Right cardiac atrium (tissue), 5 donors: ENCODE results near the gene GRIK4. TPM values are rescaled to one million over a fixed set of nuclear protein-coding genes. Genes with fewer than 3 reads are reported as not detected.
A peak's percentile ranks its signal among the peaks of the same experiment; 100 is the strongest.
"Not testable (repeated sequence)": the region's sequence is repeated elsewhere in the genome, so short reads cannot be mapped to it uniquely, and the experiment has no call there.

Experiments used
- ATAC-seq, 2 donors: fragments of 200-7000 bp; cut with Tn5 transposase; one replicate each; pipeline versions ENCODE4 v1.8.0 to v1.9.1; 2020; ENCODE audit warnings: moderate library complexity in 2 of 2, mild to moderate bottlenecking in 1 of 2
- DNase-seq, 3 donors: peaks; one replicate each; pipeline ENCODE4 v3.0.0-alpha.2; 2020
- H3K27ac ChIP-seq: one replicate; pipeline ENCODE4 v1.5.1; 2013; ENCODE audit warnings: mild to moderate bottlenecking, low read length, control low read depth, moderate library complexity
- H3K27me3 ChIP-seq: one replicate; pipeline ENCODE4 v1.6.1; 2013; ENCODE audit not compliant: control insufficient read depth, insufficient read depth
- H3K4me1 ChIP-seq: one replicate; pipeline ENCODE4 v1.6.1; 2013; ENCODE audit warnings: low read length; ENCODE audit not compliant: control insufficient read depth, insufficient read depth
- H3K4me3 ChIP-seq: one replicate; pipeline ENCODE4 v1.5.1; 2013; ENCODE audit warnings: low read length, control low read depth
- H3K9me3 ChIP-seq: one replicate; pipeline ENCODE4 v1.6.1; 2013; ENCODE audit warnings: low read length; ENCODE audit not compliant: control insufficient read depth
- WGBS: extraction: QIAGEN DNeasy Blood & Tissue Kit; methylation state at CpG from one replicate; pipeline ENCODE4 v1.1.7; 2013; 5-methylcytosine and 5-hydroxymethylcytosine counted together
- intact Hi-C, 4 donors: fragments of 100-400 bp; cut with DNase I; formaldehyde crosslinking; loops; one replicate each; pipeline versions ENCODE4 v1.11.0 to v1.14.0; 2022 to 2023
- polyA plus RNA-seq: library from polyadenylated mRNA; stranded (reverse); fragments of 200-250 nt; gene quantifications from one replicate; pipeline ENCODE4 v1.2.3, GENCODE V29; 2013
- total RNA-seq, 4 donors: library from RNA; stranded (reverse); fragmentation: NEBNext Ultra II Directional; extraction: Animal tissue kit (Norgen Biotek cat#: 25700); gene quantifications; one replicate each; pipeline ENCODE4 v1.2.1, GENCODE V29; 2021
- donor health status: healthy with polysubstance abuse.
- donor health status: DM: no; HTN: yes; CAD: no.
- donor health status: DM: no; HTN: no; CAD: no.
- donor health status: DM: no; HTN: yes; CAD: no; lungs with severe emphysema.
- donor health status: DM: yes; HTN: yes; CAD: no.

Gene GRIK4
- total and polyA plus RNA-seq, 5 donors = 0.32 to 3.4 (median 0.80) TPM; not detected in 1

DNA sequence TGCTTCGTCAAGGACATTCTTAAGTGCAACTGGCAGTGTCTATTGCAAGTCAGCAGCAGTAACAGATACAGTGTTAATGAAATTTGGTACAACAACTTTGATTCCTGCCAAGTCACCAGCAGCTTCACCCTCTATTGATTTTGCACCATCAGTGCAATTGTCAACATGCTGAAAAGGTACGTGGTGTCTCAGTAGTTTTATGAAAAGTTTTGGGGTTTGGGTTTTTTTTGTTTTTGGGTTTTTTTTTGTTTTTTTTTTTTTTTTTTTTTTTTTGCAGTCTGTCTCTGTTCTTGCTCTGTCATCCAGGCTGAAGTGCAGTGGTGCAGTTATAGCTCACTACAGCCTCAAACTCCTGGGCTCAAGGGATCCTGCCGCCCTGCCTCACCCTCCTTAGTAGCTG is 19.1 kb upstream of the GRIK4 start:
- no peak overlapping the region for H3K4me3 ChIP-seq
- 75% methylated on average over 3 of the region's 3 CpGs for WGBS
- H3K4me1 ChIP-seq = peaks cover 1% of the 10 kb centered on the region
- intact Hi-C loops = loop anchor here in 1 of 4 donors (10.0 kb wide), 1 partner anchor 158 kb away; the partner anchor contains the start of gene ARHGEF12
- no peak for DNase-seq
- H3K9me3 ChIP-seq = no peaks in the 10 kb centered on the region
- no peaks in the 10 kb centered on the region for H3K27me3 ChIP-seq
- ATAC-seq = no peak
- H3K27ac ChIP-seq = no peak overlapping the region

DNA sequence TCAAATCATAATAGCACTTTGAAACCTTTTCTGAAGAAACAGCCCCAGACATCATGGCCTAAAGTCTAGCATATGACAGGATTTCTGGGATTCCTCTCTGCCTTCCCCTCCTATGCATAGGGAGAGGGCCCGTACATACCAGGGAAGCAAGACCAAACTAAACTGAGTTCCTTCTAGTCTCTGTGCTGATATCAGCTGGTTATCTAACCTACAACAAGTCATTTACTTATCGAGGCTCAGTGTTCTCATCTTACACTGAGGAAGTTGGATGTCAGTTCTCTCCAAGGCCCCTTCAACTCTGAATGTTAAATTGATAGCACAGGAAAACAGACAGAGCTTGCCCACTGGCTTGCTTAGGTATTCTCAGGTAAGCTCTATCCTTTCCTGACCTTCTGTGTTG is 17.0 kb upstream of the GRIK4 start:
- H3K9me3 ChIP-seq = no peaks in the 10 kb centered on the region
- H3K27me3 ChIP-seq = no peaks in the 10 kb centered on the region
- H3K4me3 ChIP-seq = no peak overlapping the region
- H3K27ac ChIP-seq = no peak overlapping the region
- DNase-seq (no peak), ATAC-seq (no peak)
- intact Hi-C loops = loop anchor here in 1 of 4 donors (10.0 kb wide), 1 partner anchor 160 kb away; the partner anchor contains the start of gene ARHGEF12
- H3K4me1 ChIP-seq = no peaks in the 10 kb centered on the region
- WGBS = 40% methylated on average over 2 of the region's 2 CpGs

DNA sequence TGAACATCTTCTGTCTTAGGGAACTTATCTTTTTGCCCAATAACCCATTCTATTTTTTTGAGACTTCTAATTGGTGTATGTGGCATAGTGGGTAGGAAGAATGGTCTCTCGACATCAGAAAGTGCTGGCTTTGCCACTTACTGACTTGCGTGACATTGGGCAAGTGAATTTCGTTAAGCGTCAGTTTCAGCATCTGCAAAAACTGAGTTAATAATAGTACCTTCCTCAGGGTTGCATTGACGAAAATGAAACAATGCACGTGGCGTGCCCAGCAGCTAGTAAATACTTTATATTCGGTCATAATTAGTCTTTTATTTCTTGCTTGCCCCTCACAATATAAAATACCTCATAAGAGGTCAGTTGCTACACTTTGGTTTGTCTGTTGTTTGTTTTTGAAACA is 12.5 kb upstream of the GRIK4 start:
- ATAC-seq (no peak), DNase-seq (no peak)
- intact Hi-C loops = loop anchor here in 1 of 4 donors (10.0 kb wide), 1 partner anchor 164 kb away; the partner anchor contains the start of gene ARHGEF12
- Histone ChIP-seq H3K4me3 (no peak overlapping the region), H3K4me1 (no peaks in the 10 kb centered on the region), H3K27me3 (no peaks in the 10 kb centered on the region), H3K9me3 (no peaks in the 10 kb centered on the region), H3K27ac (no peak overlapping the region)
- WGBS = 90% methylated on average over 8 of the region's 8 CpGs

DNA sequence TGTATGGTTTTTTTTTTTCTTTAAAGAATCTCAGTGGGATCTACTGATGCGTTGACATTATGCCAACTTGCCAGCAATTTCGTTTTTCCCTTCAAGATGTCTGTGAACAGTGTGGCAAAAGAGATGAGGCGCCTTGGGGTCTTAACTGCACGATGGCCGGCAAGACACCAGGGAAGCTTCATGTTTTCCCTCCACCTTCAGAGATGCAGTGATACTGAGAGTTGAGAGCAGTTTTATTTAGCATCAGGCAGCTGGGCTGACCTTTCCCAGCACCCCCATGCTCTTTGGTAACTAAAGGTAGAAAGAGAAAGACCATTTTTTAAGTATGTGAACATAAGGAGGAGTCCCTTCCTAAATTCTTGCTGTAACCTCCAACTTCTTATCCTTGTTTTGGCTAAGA is 11.7 kb upstream of the GRIK4 start:
- Histone ChIP-seq H3K9me3 (no peaks in the 10 kb centered on the region), H3K4me1 (no peaks in the 10 kb centered on the region), H3K27ac (no peak overlapping the region), H3K4me3 (no peak overlapping the region), H3K27me3 (no peaks in the 10 kb centered on the region)
- DNase-seq = no peak
- 69% methylated on average over 5 of the region's 5 CpGs for WGBS
- ATAC-seq = no peak
- intact Hi-C loops = loop anchor here in 1 of 4 donors (10.0 kb wide), 1 partner anchor 165 kb away; the partner anchor contains the start of gene ARHGEF12

DNA sequence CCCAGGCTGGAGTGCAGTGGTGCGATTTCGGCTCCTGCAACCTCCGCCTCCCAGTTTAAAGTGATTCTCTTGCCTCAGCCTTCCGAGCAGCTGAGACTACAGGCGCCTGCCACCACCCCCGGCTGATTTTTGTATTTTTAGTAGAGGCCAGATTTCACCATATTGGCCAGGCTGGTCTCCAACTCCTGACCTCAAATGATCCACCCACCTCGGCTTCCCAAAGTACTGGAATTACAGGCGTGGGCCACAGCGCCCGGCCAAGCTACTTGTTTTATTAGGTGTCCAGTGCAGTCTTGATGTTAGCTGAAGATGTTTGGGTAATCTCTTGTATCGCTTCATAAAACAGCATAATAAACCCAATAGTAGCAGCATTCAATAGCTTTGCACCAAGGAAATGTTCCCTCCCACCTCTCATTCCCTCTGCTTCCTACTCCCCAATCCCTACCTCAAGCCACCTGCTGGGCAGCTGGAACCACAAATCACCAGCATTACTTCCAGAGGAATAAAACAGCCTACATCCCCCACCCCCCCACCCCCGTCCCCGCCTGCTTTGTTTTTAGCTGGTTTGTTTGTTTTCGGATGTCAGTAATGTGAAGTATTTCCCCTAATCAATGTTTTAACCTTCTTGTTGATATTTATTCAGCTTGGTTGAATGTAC is 11.0 kb upstream of the GRIK4 start:
- ATAC-seq = peak; percentile 35 to 45
- H3K4me3 ChIP-seq = no peak overlapping the region

DNA sequence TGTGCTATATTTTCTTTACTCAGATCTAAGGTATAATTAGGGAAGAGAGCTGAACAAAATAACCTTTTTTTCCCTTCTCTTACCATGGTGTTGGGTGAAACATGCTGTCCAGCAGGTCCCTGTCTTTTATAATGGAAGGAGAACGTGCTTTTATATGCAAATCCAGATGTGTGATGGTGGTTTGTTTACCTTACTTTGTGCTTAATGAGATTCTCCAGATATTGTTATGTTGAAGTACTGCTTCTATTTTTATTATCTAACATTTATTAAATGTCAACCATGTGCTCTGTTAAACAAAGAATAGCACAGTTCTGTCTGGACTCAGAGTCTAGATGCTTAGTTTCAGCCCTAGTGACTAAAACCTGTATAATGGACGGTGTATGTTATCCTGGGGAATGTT is 10.1 kb upstream of the GRIK4 start:
- intact Hi-C loops = no loop called here
- Histone ChIP-seq H3K27ac (no peak overlapping the region), H3K4me1 (no peaks in the 10 kb centered on the region), H3K27me3 (no peaks in the 10 kb centered on the region), H3K9me3 (no peaks in the 10 kb centered on the region), H3K4me3 (no peak overlapping the region)
- 53% methylated on average over 2 of the region's 2 CpGs for WGBS
- no peak for DNase-seq
- ATAC-seq = no peak

More for the DNA sequence above, 11.0 kb upstream of the GRIK4 start:
- no peaks in the 10 kb centered on the region for H3K9me3 ChIP-seq
- DNase-seq = peak in 2 of 3 donors; percentile 60 to 63
- no peaks in the 10 kb centered on the region for H3K27me3 ChIP-seq
- intact Hi-C loops = no loop called here
- H3K27ac ChIP-seq = no peak overlapping the region
- WGBS = 47% methylated on average over 14 of the region's 14 CpGs
- H3K4me1 ChIP-seq = no peaks in the 10 kb centered on the region

DNA sequence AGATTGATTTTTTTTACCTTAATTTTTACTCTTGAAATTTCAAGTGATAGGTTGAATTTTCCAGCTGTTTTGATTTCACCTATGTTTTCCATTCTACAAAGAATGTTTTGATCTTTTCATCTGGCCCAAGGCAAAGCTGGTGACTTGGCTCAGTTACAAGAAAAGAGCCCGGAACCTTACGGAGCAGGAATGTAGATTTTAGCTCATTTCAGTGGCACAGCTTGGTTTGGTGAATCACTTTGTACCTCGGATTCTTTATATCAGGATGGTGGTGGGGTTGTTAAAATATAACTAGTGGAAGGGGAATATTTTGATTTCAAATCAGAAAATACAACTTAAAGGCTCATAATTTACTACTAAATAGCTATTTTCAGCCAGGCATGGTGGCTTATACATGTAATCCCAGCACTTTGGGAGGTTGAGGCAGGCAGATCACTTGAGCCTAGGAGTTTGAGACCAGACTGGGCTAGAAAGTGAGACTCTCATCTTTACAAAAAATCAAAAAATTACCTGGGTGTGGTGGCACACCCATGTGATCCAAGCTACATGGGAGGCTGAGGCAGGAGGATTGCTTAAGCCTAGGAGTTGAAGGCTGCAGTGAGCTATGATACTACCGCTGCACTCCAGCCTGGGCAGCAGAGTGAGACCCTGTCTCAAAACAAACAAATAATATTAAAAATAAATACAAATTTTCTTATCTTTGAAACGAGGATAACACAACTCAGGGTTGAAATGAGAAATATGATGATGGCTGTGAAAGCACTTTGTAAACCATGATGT is 9.4 kb upstream of the GRIK4 start:
- Histone ChIP-seq H3K27ac (no peak overlapping the region), H3K9me3 (no peaks in the 10 kb centered on the region), H3K4me1 (no peaks in the 10 kb centered on the region), H3K4me3 (no peak overlapping the region), H3K27me3 (no peaks in the 10 kb centered on the region)
- intact Hi-C loops = no loop called here
- ATAC-seq (no peak), DNase-seq (no peak)
- WGBS = 64% methylated on average over 5 of the region's 5 CpGs

DNA sequence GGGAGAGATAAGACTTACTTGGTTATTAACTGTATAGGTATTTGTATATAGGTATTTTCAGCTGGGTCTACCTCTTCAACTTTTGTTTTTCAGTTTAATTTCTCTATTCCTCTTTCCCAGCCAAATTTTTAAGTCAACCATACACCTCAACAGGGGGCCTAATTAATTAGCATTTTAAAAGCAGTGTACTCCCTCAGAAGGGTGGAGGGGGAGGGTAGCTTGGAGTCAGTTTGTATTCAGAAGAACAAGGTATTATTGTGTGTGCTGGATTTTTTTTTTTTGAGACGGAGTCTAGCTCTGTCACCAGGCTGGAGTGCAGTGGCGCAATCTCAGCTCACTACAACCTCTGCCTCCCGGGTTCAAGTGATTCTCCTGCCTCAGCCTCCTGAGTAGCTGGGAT is 8.0 kb upstream of the GRIK4 start:
- H3K9me3 ChIP-seq, H3K27ac ChIP-seq, intact Hi-C loops, H3K4me1 ChIP-seq, H3K27me3 ChIP-seq, ATAC-seq, H3K4me3 ChIP-seq, DNase-seq: not testable (repeated sequence)
- 69% methylated on average over 3 of the region's 3 CpGs for WGBS

DNA sequence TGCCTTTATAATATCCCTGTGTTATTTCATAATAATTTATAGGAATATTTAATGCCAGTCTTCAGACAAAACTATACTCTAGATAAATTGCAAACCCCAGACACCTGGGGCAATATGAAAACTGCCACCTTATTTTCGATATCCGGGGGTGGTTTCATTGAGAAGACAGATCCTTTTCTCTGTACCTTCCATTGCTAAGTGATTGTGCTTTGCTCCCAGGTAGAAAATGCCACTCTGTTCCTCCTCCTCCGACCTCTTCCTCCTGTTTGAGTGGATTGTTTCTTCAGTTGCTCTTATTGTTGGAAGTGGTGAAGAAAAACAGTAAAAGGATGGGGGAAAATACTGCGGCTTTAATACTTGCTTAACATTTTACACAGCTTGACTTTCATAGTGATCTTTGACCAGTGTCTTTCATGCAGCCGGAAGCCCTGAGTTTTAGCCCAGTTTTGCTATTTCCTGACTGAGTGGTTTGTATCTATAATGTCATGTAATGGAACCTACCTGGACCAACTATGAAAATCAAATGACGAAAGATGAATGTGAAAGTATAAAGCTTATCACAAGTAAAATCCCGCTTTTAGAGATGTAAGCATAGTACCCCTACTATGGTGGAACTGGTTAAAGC is 5.6 kb upstream of the GRIK4 start:
- Histone ChIP-seq H3K9me3 (no peaks in the 10 kb centered on the region), H3K4me1 (no peaks in the 10 kb centered on the region), H3K4me3 (no peak overlapping the region), H3K27me3 (no peaks in the 10 kb centered on the region), H3K27ac (no peak overlapping the region)
- intact Hi-C loops = no loop called here
- DNase-seq (no peak), ATAC-seq (no peak)
- WGBS = 86% methylated on average over 7 of the region's 7 CpGs

DNA sequence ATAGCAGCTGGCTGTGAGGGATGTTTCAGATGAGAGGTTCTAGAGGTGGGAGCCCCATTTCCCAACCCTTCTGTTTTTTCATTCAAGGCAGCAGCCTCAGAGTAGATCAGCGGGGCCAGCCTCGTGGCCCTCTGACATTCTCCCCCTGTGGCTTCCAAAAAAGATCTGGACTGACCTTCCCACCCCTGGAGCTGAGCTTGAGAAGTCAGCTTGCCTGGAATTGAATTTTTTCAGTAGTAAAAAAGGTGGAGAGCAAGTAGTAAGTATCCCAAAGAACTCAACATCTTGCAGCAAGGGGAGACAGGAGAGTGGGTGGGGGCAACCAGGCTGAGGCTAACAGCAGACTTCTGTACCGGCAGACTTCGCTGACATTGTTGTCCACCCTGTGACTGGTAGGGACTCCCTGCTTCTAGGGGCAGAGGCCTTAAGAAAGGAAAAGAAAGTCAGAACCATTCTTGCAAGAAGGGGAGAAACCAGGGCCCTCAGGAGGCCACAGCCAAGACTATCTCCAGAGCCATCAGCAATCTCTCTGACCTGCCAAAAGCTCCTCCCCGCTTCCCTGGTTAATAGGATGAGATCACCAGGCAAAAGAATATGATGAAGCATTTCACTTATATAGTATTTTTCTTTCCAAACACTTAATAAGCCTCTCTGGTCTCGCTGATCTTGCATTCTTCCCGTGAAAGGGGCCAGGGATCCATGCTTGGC is 2.0 kb upstream of the GRIK4 start:
- no peak for DNase-seq
- WGBS = 78% methylated on average over 7 of the region's 7 CpGs
- no peak overlapping the region for H3K4me3 ChIP-seq
- H3K27me3 ChIP-seq = no peaks in the 10 kb centered on the region
- intact Hi-C loops = loop anchor here (2.0 to 10.0 kb wide), 10 partner anchors 55 to 685 kb away; no protein-coding TSS in a partner anchor
- ATAC-seq = no peak
- H3K9me3 ChIP-seq = no peaks in the 10 kb centered on the region
- no peaks in the 10 kb centered on the region for H3K4me1 ChIP-seq
- H3K27ac ChIP-seq = no peak overlapping the region
